ENCODE measurements around the gene SLC39A9. TPM values are rescaled to one million over a fixed set of nuclear protein-coding genes. Genes with fewer than 3 reads are reported as not detected.
A peak's percentile ranks its signal among the peaks of the same experiment; 100 is the strongest.

SLC39A9 gene
- total RNA-seq, 1 experiment from 2014 or later, result 63.4 TPM

GRCh38 chr14:69401841-69402240 lies 3.3 kb downstream of the SLC39A9 start:
- Histone ChIP-seq H3K27ac (ENCODE audit: low read length) (no peak overlapping the region), H3K27me3 (ENCODE audit: control insufficient read depth, insufficient read depth, low read length) (no peaks in the 10 kb centered on the region), H3K4me3 (ENCODE audit: low read depth in 2 of 2, low read length in 2 of 2) (peak overlapping the region in 1 of 2 experiments; percentile 82; a peak in 3 of 4 replicates), H3K4me1 (ENCODE audit: control insufficient read depth, insufficient read depth, low read length) (peaks cover 6% of the 10 kb centered on the region; the same call in 1 of the 2 replicates), H3K36me3 (ENCODE audit: control insufficient read depth, insufficient read depth, low read length) (peaks cover 9% of the 10 kb centered on the region; the same call in 1 of the 2 replicates), H3K9me3 (ENCODE audit: control insufficient read depth, insufficient read depth, low read depth, low read length) (no peaks in the 10 kb centered on the region)
- CTCF ChIA-PET, result interaction anchor here (0.7 kb wide), 1 partner anchor 60 kb away, joined by 4 read pairs; no protein-coding TSS in a partner anchor
- in situ Hi-C loops (cut with HindIII; ENCODE audit: low pct_unique_long_range_greater_than_20kb, low sequenced_read_pairs), result no loop called here
- BruUV-seq (replicated peaks), result no TSS peak
- POLR2A ChIA-PET, result interaction anchor here (0.6 kb wide), 2 partner anchors 117 to 210 kb away, joined by 4 to 6 read pairs; partner anchors contain the start of gene SUSD6
- TF ChIP-seq TCF7L2 (IDR thresholded peaks at IDR 0.05; ENCODE audit: low read depth, low read length) (no peak), REST (IDR thresholded peaks at IDR 0.05; ENCODE audit: insufficient read depth in 1 of 2, low read depth in 2 of 2, low read length in 1 of 2) (no peak), CTCF (IDR thresholded peaks at IDR 0.05) (no peak), POLR2AphosphoS5 (IDR thresholded peaks at IDR 0.05; ENCODE audit: low read depth, low read length) (no peak), SIN3A (IDR thresholded peaks at IDR 0.05; ENCODE audit: borderline replicate concordance, insufficient read depth, low read depth, low read length) (no peak)
- no peak for DNase-seq (ENCODE audit: low read depth, low spot score)
- ATAC-seq, result no peak
- intact Hi-C loops (cut with micrococcal nuclease; ENCODE audit: unreplicated experiment), result no loop called here

GRCh38 chr14:69404478-69404877 lies 6.0 kb downstream of the SLC39A9 start:
- in situ Hi-C loops (cut with HindIII; ENCODE audit: low pct_unique_long_range_greater_than_20kb, low sequenced_read_pairs) (no loop called here), intact Hi-C loops (cut with micrococcal nuclease; ENCODE audit: unreplicated experiment) (no loop called here)
- H3K9me3 ChIP-seq (ENCODE audit: control insufficient read depth, insufficient read depth, low read depth, low read length), result no peaks in the 10 kb centered on the region
- DNase-seq (ENCODE audit: low read depth, low spot score) (no peak), ATAC-seq (no peak)
- ChIA-PET CTCF (no interaction called here), POLR2A (no interaction called here)
- H3K36me3 ChIP-seq (ENCODE audit: control insufficient read depth, insufficient read depth, low read length), result no peaks in the 10 kb centered on the region
- H3K4me1 ChIP-seq (ENCODE audit: control insufficient read depth, insufficient read depth, low read length), result peaks cover 4% of the 10 kb centered on the region; the same call in 1 of the 2 replicates
- no peak overlapping the region for H3K4me3 ChIP-seq (ENCODE audit: low read depth in 2 of 2, low read length in 2 of 2)
- no TSS peak for BruUV-seq (replicated peaks)
- no peaks in the 10 kb centered on the region for H3K27me3 ChIP-seq (ENCODE audit: control insufficient read depth, insufficient read depth, low read length)
- H3K27ac ChIP-seq (ENCODE audit: low read length), result no peak overlapping the region
- TF ChIP-seq REST (IDR thresholded peaks at IDR 0.05; ENCODE audit: insufficient read depth in 1 of 2, low read depth in 2 of 2, low read length in 1 of 2), result no peak
- no peak for TF ChIP-seq POLR2AphosphoS5 (IDR thresholded peaks at IDR 0.05; ENCODE audit: low read depth, low read length)
- no peak for TF ChIP-seq SIN3A (IDR thresholded peaks at IDR 0.05; ENCODE audit: borderline replicate concordance, insufficient read depth, low read depth, low read length)

Measured in Panc1 (cell line).